GM10266 (cell line): ENCODE measurements around the gene CLN6.

ENCODE experiments used
- DNase-seq: peaks from one replicate; pipeline ENCODE4 v3.0.0; 2012; ENCODE audit errors: extremely low spot score
- TF ChIP-seq, protein P1 (sequence below): IDR thresholded peaks from 2 replicates; pipeline ENCODE4 v1.5.1; 2012; ENCODE audit warnings: mild to moderate bottlenecking, low read depth; ENCODE audit not compliant: control insufficient read depth, insufficient read depth; ENCODE audit errors: missing control alignments

Gene CLN6

DNA sequence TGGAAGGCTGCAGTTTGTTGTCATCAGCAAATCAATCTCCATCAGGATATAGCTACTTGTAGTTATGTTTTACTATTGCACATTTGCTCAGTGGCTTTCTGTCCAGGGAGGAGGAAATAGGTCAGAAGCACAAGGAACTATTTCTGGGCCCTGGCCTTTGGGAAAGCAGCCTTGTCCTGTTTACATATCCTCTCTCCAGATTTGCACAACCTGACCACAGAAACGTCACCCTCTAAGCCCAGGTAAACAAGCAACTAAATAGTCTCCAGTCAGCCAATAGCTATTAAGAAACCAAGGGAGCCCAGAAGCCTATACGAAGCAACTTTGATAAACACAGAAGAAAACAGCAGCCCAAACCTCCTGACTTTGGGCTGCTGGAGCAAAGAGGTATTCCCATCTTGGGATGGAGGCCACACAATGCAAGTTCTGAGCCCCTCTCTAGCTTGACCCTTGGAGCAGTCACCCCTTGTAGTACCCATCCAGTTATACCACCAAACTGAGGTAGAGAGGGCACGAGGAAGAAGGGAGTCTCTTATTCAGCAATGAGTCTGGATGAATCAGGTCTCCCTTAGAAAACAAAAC is 45.7 kb upstream of the CLN6 start:
- TF ChIP-seq, protein P1, sequence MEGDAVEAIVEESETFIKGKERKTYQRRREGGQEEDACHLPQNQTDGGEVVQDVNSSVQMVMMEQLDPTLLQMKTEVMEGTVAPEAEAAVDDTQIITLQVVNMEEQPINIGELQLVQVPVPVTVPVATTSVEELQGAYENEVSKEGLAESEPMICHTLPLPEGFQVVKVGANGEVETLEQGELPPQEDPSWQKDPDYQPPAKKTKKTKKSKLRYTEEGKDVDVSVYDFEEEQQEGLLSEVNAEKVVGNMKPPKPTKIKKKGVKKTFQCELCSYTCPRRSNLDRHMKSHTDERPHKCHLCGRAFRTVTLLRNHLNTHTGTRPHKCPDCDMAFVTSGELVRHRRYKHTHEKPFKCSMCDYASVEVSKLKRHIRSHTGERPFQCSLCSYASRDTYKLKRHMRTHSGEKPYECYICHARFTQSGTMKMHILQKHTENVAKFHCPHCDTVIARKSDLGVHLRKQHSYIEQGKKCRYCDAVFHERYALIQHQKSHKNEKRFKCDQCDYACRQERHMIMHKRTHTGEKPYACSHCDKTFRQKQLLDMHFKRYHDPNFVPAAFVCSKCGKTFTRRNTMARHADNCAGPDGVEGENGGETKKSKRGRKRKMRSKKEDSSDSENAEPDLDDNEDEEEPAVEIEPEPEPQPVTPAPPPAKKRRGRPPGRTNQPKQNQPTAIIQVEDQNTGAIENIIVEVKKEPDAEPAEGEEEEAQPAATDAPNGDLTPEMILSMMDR: no peak
- no peak for DNase-seq

DNA sequence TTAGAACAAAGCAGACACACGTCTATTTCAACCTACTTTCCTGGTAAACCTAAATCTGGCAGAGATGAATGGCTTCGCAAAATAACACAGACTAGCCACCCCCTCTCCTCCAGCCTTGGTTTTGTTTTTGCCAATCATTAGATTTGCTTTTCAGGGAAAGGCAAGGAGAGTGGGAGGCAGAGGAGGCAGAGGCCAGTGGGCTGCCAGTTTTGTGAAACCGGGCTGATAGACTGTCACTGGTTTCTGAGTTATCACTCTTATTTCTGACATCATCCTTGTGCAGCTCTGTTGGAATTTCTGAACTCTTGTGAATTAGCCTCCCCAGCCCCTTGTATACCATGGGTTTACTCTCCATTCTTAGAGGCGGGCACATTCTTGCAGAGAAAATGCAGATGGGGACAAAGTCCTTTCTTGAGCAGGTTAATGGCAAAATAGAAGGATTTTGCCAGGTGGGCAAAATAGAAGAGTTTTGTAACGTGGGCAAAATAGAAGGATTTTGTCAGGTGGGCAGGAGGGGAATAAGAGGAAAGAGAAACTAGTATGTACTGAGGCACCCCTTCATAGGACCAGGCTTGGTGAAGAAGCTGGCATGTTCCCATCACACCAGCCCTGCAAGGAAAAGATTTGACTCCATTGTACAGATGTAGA is 44.8 kb upstream of the CLN6 start:
- no peak for DNase-seq

DNA sequence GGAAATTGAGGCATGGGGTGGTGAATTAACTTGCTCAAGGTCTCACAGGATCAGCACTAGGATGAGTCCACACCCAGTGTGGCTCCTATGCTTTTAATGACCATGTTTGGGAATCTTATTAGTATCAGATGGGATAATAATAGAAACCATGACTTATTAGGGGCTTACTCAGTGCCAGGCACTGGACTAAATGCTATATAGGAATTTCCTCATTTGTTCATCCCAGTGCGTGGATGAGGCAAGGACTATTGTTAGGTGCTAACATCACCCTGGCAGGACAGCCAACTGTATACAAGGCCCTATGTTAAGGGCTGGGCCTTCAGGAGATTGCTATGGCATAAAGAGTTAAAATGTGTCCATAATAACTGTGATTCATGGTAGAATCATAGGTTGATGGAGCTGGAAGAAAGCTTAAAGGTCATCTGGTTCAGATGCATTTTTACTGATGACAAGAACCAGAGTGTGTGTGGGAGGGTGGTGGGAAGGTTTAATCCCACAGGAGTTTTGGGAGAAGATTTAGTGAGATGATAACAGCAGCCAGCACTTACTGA is 43.3 kb upstream of the CLN6 start:
- TF ChIP-seq, protein P1: no peak
- no peak for DNase-seq

More for the DNA sequence above, 44.8 kb upstream of the CLN6 start:
- TF ChIP-seq, protein P1: no peak

DNA sequence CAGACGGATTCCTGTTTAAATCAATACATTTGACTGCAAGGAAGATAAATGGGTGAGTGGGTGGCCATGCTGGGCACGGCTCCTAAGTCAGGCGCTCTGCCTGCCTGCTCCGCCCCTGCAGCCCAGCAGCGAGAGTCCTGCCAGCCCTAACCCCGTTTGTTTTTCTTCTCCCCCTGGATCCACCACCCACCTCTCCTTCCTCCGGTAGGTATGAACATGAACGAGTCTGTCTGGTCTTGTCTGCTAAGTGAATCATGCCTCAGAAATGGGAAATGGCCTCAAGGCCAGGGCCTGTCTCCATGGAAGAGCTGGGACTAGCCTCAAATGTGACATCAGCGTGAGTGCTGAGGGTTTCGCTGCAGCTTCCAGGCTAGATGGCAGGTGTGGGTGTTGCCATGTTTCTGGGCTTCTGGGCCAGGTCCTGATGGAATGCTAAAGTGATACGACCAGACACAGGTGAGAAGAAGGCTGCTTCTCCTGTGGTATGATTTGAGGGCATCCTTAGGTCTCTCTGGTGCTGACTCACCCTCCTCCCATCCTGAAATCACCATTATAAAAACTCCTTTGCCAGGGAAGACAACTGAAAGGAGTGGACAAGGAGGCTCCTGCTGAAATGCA is 42.4 kb upstream of the CLN6 start:
- TF ChIP-seq, protein P1: no peak
- no peak for DNase-seq

DNA sequence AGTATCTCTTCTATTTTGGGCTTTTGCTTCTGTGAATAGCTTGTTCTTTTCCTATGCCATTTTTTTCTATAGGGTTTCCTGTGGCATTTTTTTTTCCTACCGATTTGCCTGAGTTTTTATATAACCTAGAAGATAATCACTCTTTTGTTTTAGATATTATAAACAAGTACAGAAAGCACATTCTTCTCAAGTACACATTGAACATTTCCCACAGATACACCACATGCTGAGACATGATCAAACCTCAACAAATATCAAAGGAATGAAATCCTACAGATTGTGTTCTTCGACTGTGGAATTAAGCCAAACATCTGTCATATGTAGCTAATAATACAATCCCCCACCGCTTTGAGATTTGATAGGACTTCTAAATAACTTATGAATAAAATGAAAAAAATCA is 38.9 kb upstream of the CLN6 start:
- DNase-seq: no peak
- TF ChIP-seq, protein P1: no peak

DNA sequence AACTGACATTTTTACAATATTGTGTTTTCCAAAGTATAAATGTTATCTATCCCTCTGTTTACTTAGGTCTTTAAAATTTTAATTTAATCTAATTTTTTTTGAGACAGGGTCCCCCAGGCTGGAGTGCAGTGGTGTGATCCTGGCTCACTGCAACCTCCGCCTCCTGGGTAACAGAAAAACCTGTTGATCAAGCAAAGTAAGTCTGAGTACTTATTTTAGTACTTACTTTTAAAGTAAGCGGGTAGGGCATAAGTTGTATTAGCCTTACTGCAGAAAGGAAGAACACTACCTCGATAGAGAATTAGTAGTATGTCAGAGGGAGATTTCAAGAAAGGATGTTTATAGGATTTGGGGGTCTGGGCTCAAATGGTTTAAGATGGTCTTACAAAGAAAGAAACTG is 36.1 kb upstream of the CLN6 start:
- TF ChIP-seq, protein P1: no peak
- no peak for DNase-seq

DNA sequence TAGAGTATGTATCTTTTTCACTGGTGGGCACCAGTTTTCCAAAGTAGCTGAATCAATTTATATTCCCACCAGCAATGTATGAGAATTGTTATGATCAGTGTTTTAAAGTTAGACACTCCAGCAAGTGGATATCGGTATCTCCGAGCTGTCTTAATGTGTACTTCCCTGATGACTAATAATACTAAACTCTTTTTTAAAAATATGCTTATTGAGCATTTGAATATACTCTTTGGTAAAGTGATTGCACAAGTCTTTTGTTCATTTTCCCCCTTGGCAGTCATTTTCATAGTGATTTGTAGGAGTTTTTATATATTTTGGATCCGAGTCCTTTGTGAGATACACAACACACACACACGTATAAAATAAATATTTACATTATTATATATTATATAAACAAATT is 35.6 kb upstream of the CLN6 start:
- DNase-seq: no peak
- TF ChIP-seq, protein P1: no peak
